Endothelial cell of umbilical vein (primary cell): ENCODE measurements around the gene CEP128. TPM values are rescaled to one million over a fixed set of nuclear protein-coding genes. Genes with fewer than 3 reads are reported as not detected.

Experiments
- BruUV-seq: library from RNA; stranded (reverse); fragments of 400-500 nt; replicated peaks from 2 replicates; lab custom pipeline; 2021; lab: Mats Ljungman, UMichigan
- CTCF ChIA-PET: fragments of 300-600, 350-600 bp; sonication (Branson Sonifier 250); formaldehyde crosslinking; loops from one replicate; lab custom pipeline; 2021; ENCODE audit warnings: antibody characterized with exemption, inconsistent platforms; lab: Charles Lee
- POLR2A ChIA-PET: fragments of 300-600, 350-600 bp; sonication (Branson Sonifier 250); formaldehyde crosslinking; loops from one replicate; lab custom pipeline; 2021; ENCODE audit warnings: antibody characterized with exemption, inconsistent platforms; lab: Charles Lee
- DNase-seq: peaks from one replicate; pipeline ENCODE4 v3.0.0-alpha.2; 2011; ENCODE audit warnings: low read depth, low spot score
- FAIRE-seq: peaks from 2 replicates; lab custom pipeline; 2011; peaks lifted over from hg19 to GRCh38; lab: Jason Lieb, UNC
- H2AFZ ChIP-seq: 2 replicates; pipeline ENCODE4 v1.6.0; 2012; ENCODE audit warnings: low read depth, low read length, control low read depth, inconsistent platforms
- H3K27ac ChIP-seq: 2 replicates; pipeline ENCODE4 v1.5.1; 2011; ENCODE audit warnings: low read depth, mild to moderate bottlenecking, control low read depth, low read length, moderate library complexity; ENCODE audit not compliant: insufficient read depth
- H3K27me3 ChIP-seq, 2 experiments: 2 replicates each; pipeline versions ENCODE4 v1.6.0 to v1.6.1; 2011; ENCODE audit warnings: low read length in 2 of 2, mixed read lengths in 1 of 2; ENCODE audit not compliant: control insufficient read depth in 2 of 2, insufficient read depth in 2 of 2
- H3K36me3 ChIP-seq, 2 experiments: 2 replicates in 1 of 2; 3 replicates in 1 of 2; pipeline ENCODE4 v1.5.1; 2011; ENCODE audit warnings: low read length in 2 of 2, mild to moderate bottlenecking in 1 of 2, moderate library complexity in 1 of 2; ENCODE audit not compliant: control insufficient read depth in 2 of 2, insufficient read depth in 2 of 2; ENCODE audit errors: extremely low read depth in 1 of 2
- H3K4me1 ChIP-seq: 3 replicates; pipeline ENCODE4 v1.5.1; 2011; ENCODE audit warnings: mild to moderate bottlenecking, low read length; ENCODE audit not compliant: control insufficient read depth, insufficient read depth; ENCODE audit errors: extremely low read depth
- H3K4me2 ChIP-seq: 2 replicates; pipeline ENCODE4 v1.6.1; 2011; ENCODE audit warnings: low read length, control low read depth, mixed read lengths; ENCODE audit not compliant: insufficient read depth
- H3K4me3 ChIP-seq, 3 experiments: fragments of 200-600 bp in 1 of 3; sonication (generic), shearing (Covaris generic) in 1 of 3; replicated peaks in 1 of 3; 2 replicates each; pipeline ENCODE4 v1.5.1; 2011 to 2016; ENCODE audit warnings: control low read depth in 3 of 3, low read length in 3 of 3, mild to moderate bottlenecking in 2 of 3, inconsistent platforms in 1 of 3, low read depth in 1 of 3, moderate library complexity in 1 of 3; ENCODE audit not compliant: insufficient read depth in 1 of 3
- H3K79me2 ChIP-seq: 2 replicates; pipeline ENCODE4 v1.6.0; 2012; ENCODE audit warnings: low read length, inconsistent platforms; ENCODE audit not compliant: control insufficient read depth, insufficient read depth
- H3K9ac ChIP-seq: replicated peaks from 2 replicates; pipeline ENCODE3; 2011; ENCODE audit warnings: low read length, control low read depth; ENCODE audit not compliant: insufficient read depth; ENCODE audit errors: extremely low read depth
- H3K9me1 ChIP-seq: replicated peaks from 3 replicates; pipeline ENCODE4 v1.6.0; 2011; ENCODE audit warnings: mild to moderate bottlenecking, low read length; ENCODE audit not compliant: control insufficient read depth, insufficient read depth; ENCODE audit errors: extremely low read depth
- H3K9me3 ChIP-seq: replicated peaks from 2 replicates; pipeline ENCODE4 v1.5.1; 2012; ENCODE audit warnings: low read length, inconsistent platforms; ENCODE audit not compliant: control insufficient read depth, insufficient read depth
- H4K20me1 ChIP-seq: replicated peaks from 2 replicates; pipeline ENCODE3; 2011; ENCODE audit warnings: mild to moderate bottlenecking, low read length; ENCODE audit not compliant: control insufficient read depth, insufficient read depth; ENCODE audit errors: extremely low read depth
- CTCF ChIP-seq, 2 donors: IDR thresholded peaks; 1 replicate in 1 of 2; 2 replicates in 1 of 2; pipeline ENCODE4 v1.5.1; 2011; ENCODE audit warnings: low read length in 2 of 2, mild to moderate bottlenecking in 2 of 2, moderate library complexity in 2 of 2, control low read depth in 1 of 2, inconsistent platforms in 1 of 2, low read depth in 1 of 2; ENCODE audit not compliant: insufficient read depth in 1 of 2; ENCODE audit errors: extremely low read depth in 1 of 2
- EZH2 ChIP-seq: IDR thresholded peaks from 2 replicates; pipeline ENCODE4 v1.6.1; 2012; ENCODE audit warnings: borderline replicate concordance, low read depth, mild to moderate bottlenecking, moderate library complexity, low read length, inconsistent platforms; ENCODE audit not compliant: severe bottlenecking
- FOS ChIP-seq: IDR thresholded peaks from 2 replicates; pipeline ENCODE4 v1.6.1; 2011; ENCODE audit warnings: mild to moderate bottlenecking, low read length, moderate library complexity, borderline replicate concordance; ENCODE audit not compliant: insufficient read depth
- GATA2 ChIP-seq: IDR thresholded peaks from 2 replicates; pipeline ENCODE4 v1.7.0; 2011; ENCODE audit warnings: low read depth, mild to moderate bottlenecking, moderate library complexity, mixed read lengths, low read length; ENCODE audit not compliant: insufficient read length, insufficient read depth
- JUN ChIP-seq: IDR thresholded peaks from 2 replicates; pipeline ENCODE4 v1.6.1; 2011; ENCODE audit warnings: borderline replicate concordance, low read depth; ENCODE audit not compliant: insufficient read length, insufficient read depth
- MAX ChIP-seq: IDR thresholded peaks from 2 replicates; pipeline ENCODE4 v1.6.1; 2011; ENCODE audit not compliant: insufficient read depth, insufficient read length
- MYC ChIP-seq: IDR thresholded peaks from one replicate; pipeline ENCODE4 v1.6.1; 2011; ENCODE audit warnings: mild to moderate bottlenecking, low read depth, low read length
- POLR2A ChIP-seq: IDR thresholded peaks from 2 replicates; pipeline ENCODE4 v1.6.1; 2012; ENCODE audit warnings: low read depth, mild to moderate bottlenecking, control low read depth, low read length
- POLR2AphosphoS5 ChIP-seq: IDR thresholded peaks from 2 replicates; pipeline ENCODE4 v1.6.1; 2012; ENCODE audit warnings: low read depth, mild to moderate bottlenecking, control low read depth, low read length, moderate library complexity; ENCODE audit not compliant: insufficient read depth
- dilution Hi-C: fragments of 300-500 bp; cut with MboI; formaldehyde crosslinking; loops from one replicate; pipeline ENCODE4 v1.15.0; 2019; ENCODE audit warnings: low sequenced_read_pairs; ENCODE audit not compliant: extremely low pct_ligation_motif_present
- intact Hi-C: fragments of 100-400 bp; cut with micrococcal nuclease; formaldehyde crosslinking; loops from one replicate; pipeline ENCODE4 v1.10.0; 2022
- polyA plus RNA-seq, 4 experiments: library from polyadenylated mRNA; depleted of rRNA in 3 of 4; stranded (reverse) in 3 of 4; unstranded in 1 of 4; fragments of >200 nt; gene quantifications; 2 replicates each; pipeline versions ENCODE4 v1.2.1 to v1.2.3, GENCODE V29; 2011 to 2012; ENCODE audit warnings: missing spikeins in 1 of 4
- total RNA-seq: library from RNA; stranded (reverse); gene quantifications from 2 replicates; pipeline ENCODE4 v1.2.3, GENCODE V29; 2021

CEP128 gene
- total and polyA plus RNA-seq, 2 donors (not counting 3 experiments of a cell fraction or from before 2014, with no cell fraction given): 0.91 to 23.7 TPM

- H2AFZ ChIP-seq: no peak overlapping the region
- no peak overlapping the region for H3K9ac ChIP-seq
- BruUV-seq: no TSS peak
- peaks cover 2% of the 10 kb centered on the region for H3K9me1 ChIP-seq
- H4K20me1 ChIP-seq: no peaks in the 10 kb centered on the region
- TF ChIP-seq MAX (no peak), FOS (no peak), EZH2 (no peak)
- ChIA-PET CTCF (interaction anchor here (1.2 to 1.4 kb wide), 2 partner anchors 23 to 396 kb away, joined by 5 read pairs; no protein-coding TSS in a partner anchor), POLR2A (no interaction called here)
- intact Hi-C loops (no loop called here), dilution Hi-C loops (no loop called here)
- H3K27ac ChIP-seq: no peak overlapping the region
- H3K4me3 ChIP-seq: no peak overlapping the region
- H3K27me3 ChIP-seq: no peaks in the 10 kb centered on the region
- no peaks in the 10 kb centered on the region for H3K4me1 ChIP-seq
- no peak for DNase-seq
- no peak overlapping the region for H3K4me2 ChIP-seq
- no peaks in the 10 kb centered on the region for H3K36me3 ChIP-seq
- FAIRE-seq: no peak
- H3K9me3 ChIP-seq: no peaks in the 10 kb centered on the region
- no peaks in the 10 kb centered on the region for H3K79me2 ChIP-seq
These were observed 332.5 kb downstream of the CEP128 start for GRCh38 chr14:80609055-80609454.

- Histone ChIP-seq H4K20me1 (no peaks in the 10 kb centered on the region), H3K9ac (no peak overlapping the region), H3K79me2 (no peaks in the 10 kb centered on the region), H3K4me1 (no peaks in the 10 kb centered on the region), H3K9me1 (peaks cover 2% of the 10 kb centered on the region), H3K9me3 (no peaks in the 10 kb centered on the region), H3K27me3 (no peaks in the 10 kb centered on the region), H3K4me2 (no peak overlapping the region), H3K4me3 (no peak overlapping the region), H3K36me3 (no peaks in the 10 kb centered on the region), H2AFZ (no peak overlapping the region), H3K27ac (no peak overlapping the region)
- intact Hi-C loops (no loop called here), dilution Hi-C loops (no loop called here)
- TF ChIP-seq POLR2A (no peak), JUN (no peak), POLR2AphosphoS5 (no peak), GATA2 (no peak), FOS (no peak), CTCF (IDR thresholded peaks at IDR 0.05; ENCODE audit: extremely low read depth in 1 of 2, insufficient read depth in 1 of 2, low read depth in 1 of 2, low read length in 2 of 2) (no peak), MYC (no peak), EZH2 (no peak), MAX (no peak)
- no TSS peak for BruUV-seq
- DNase-seq (no peak), FAIRE-seq (no peak)
- CTCF ChIA-PET: interaction anchor here (1.0 to 1.6 kb wide), 4 partner anchors 10 to 396 kb away, joined by 3 to 5 read pairs (median 5); no protein-coding TSS in a partner anchor
- POLR2A ChIA-PET: no interaction called here
These were observed 333.0 kb downstream of the CEP128 start for GRCh38 chr14:80608563-80608962.
